IgD-negative memory B cell (primary cell): ENCODE data around the gene ATIC. TPM values are rescaled to one million over a fixed set of nuclear protein-coding genes. Genes with fewer than 3 reads are reported as not detected.
"Not testable (repeated sequence)": the region's sequence is repeated elsewhere in the genome, so short reads cannot be mapped to it uniquely, and the experiment has no call there.

Experiments
- H3K27ac Mint-ChIP-seq, 3 donors: one replicate each; pipeline ENCODE4 v1.8.0; 2020 to 2022; ENCODE audit warnings: mild to moderate bottlenecking in 3 of 3, mixed read lengths in 3 of 3, moderate library complexity in 1 of 3
- H3K27me3 Mint-ChIP-seq: one replicate; pipeline ENCODE4 v1.8.0; 2021; ENCODE audit warnings: mixed read lengths
- H3K36me3 Mint-ChIP-seq: one replicate; pipeline ENCODE4 v1.8.0; 2020; ENCODE audit warnings: mild to moderate bottlenecking, mixed read lengths
- H3K4me1 Mint-ChIP-seq, 3 donors: one replicate each; pipeline ENCODE4 v1.8.0; 2020 to 2022; ENCODE audit warnings: mixed read lengths in 3 of 3, mild to moderate bottlenecking in 1 of 3
- H3K4me3 Mint-ChIP-seq, 4 donors: one replicate each; pipeline ENCODE4 v1.8.0; 2020 to 2022; ENCODE audit warnings: mild to moderate bottlenecking in 4 of 4, mixed read lengths in 4 of 4, moderate library complexity in 3 of 4
- H3K9me3 Mint-ChIP-seq, 3 donors: one replicate each; pipeline ENCODE4 v1.8.0; 2020 to 2021; ENCODE audit warnings: mixed read lengths in 3 of 3, mild to moderate bottlenecking in 1 of 3
- polyA plus RNA-seq: library from polyadenylated mRNA; unstranded; fragments of 300-500 nt; fragmentation: Illumina TruSeq; gene quantifications from one replicate; pipeline ENCODE4 v1.2.3, GENCODE V29; 2021

ATIC gene
- polyA plus RNA-seq, 1 donor from 2014 or later = 137 TPM

DNA sequence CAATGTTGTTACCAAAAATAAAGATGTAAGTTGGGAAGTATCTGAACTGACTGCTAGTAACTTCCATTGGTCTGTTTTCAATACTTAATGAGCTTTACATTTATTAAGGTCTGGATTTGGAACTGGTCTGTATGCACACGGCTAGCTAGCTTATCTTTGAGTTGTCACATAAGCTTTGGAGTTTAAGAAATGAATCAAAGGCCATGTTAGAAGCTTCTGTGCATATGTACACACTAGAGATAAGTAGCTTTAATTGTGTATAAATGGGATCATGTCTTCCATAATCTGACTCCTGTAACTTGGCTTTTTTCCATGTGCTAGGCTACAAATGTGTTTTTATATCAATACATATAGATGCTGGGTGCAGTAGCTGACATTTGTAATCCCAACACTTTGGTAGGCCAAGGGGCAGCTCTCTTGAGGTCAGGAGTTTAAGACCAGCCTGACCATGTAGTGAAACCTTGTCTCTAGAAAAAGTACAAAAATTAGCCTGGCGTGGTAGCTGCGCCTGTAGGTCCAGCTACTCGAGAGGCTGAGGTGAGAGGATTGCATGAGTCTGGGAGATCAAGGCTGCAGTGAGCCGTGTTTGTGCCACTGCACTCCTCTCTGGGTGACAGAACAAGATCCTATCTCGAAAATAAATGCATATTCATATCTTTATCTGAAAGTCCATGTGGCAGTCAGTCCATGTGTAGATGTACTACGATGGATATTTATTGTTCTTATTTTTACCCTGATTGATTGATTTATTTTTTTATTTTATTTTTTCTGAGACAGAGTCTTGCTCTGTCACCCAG, 27.2 kb downstream of the ATIC start:
- no peaks in the 10 kb centered on the region for H3K9me3 Mint-ChIP-seq
- peaks cover 6% of the 10 kb centered on the region for H3K36me3 Mint-ChIP-seq
- H3K4me3 Mint-ChIP-seq = no peak overlapping the region
- no peaks in the 10 kb centered on the region for H3K27me3 Mint-ChIP-seq
- H3K4me1 Mint-ChIP-seq = no peaks in the 10 kb centered on the region
- peak overlapping the region in 1 of 3 donors; percentile 39 for H3K27ac Mint-ChIP-seq

GRCh38 chr2:215347878-215348277, 36.0 kb downstream of the ATIC start:
- peaks cover 17% of the 10 kb centered on the region for H3K36me3 Mint-ChIP-seq
- H3K27ac Mint-ChIP-seq = no peak overlapping the region
- no peak overlapping the region for H3K4me3 Mint-ChIP-seq
- no peaks in the 10 kb centered on the region for H3K27me3 Mint-ChIP-seq
- H3K4me1 Mint-ChIP-seq = peaks cover 0 to 2% (median 0%) of the 10 kb centered on the region in 3 donors
- H3K9me3 Mint-ChIP-seq = no peaks in the 10 kb centered on the region

DNA sequence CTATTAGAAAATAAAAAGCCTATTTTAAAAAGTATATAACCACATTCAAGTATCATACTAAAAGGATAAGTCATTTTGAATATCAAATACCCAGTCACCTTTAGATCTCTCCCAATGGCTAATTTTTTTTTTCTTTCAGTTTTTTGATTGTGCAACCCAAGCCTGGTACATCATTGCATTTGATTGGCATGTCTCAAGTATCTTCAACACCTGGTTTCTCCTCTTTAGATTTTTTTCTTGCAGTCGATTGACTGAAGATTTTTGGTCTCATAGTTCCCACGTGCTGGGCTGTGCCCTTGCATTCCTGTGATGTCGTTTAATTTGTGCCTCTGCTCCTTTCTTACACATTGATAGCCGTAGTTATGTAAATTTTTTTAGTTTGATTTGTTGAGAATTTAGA, 40.7 kb downstream of the ATIC start:
- H3K27ac Mint-ChIP-seq = no peak overlapping the region
- H3K4me3 Mint-ChIP-seq = no peak overlapping the region
- peaks cover 20% of the 10 kb centered on the region for H3K36me3 Mint-ChIP-seq
- no peaks in the 10 kb centered on the region for H3K27me3 Mint-ChIP-seq
- no peaks in the 10 kb centered on the region for H3K9me3 Mint-ChIP-seq
- H3K4me1 Mint-ChIP-seq = peaks cover 0 to 2% (median 0%) of the 10 kb centered on the region in 3 donors

DNA sequence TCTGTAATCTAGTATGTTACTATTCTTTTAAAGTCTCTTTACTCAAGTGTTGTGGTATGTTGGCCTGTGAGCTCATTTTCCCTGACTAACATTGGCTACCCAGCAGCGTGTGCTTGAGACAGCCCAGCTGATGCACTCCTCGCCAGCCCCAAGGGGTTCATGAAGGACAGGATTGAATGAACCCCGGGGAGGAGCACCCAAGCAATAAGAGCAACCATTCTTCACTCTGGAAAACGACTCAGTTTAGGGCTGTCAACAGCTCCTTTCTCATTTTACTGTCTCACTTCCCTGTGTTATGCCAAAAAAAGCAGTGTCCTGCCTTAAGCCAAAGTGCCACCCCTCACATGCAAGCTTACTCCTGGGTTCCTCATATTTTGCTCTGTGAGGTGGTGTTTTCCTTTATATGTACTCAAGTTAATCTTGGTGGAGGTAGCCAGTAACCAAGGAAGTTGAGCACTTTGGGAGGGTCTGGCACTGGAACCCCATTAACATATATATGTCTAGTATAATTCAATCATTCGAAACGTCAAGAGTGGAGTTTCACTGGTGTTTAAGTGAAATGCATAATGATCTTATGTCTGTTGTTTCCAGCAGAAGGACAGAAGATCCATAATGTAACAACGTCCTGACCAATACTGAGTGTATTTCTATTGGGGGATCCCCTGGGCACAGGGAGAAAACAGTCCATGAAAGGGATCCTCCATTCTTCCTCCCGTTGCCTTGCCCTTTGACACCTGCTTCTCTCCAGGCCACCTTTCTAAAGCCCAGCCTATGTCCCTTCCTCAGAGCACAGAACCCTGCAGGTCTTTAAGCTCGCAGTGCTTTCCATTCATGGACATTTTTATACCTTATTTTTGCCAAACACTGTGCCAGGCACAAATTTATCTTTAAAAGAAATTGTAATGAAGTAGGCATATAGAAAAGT, 43.2 kb downstream of the ATIC start:
- H3K4me3 Mint-ChIP-seq = no peak overlapping the region
- no peaks in the 10 kb centered on the region for H3K9me3 Mint-ChIP-seq
- peaks cover 0 to 2% (median 0%) of the 10 kb centered on the region in 3 donors for H3K4me1 Mint-ChIP-seq
- peaks cover 14% of the 10 kb centered on the region for H3K36me3 Mint-ChIP-seq
- no peaks in the 10 kb centered on the region for H3K27me3 Mint-ChIP-seq
- H3K27ac Mint-ChIP-seq = no peak overlapping the region

GRCh38 chr2:215355801-215356200, 43.9 kb downstream of the ATIC start:
- Mint-ChIP-seq H3K36me3 (peaks cover 14% of the 10 kb centered on the region), H3K4me3 (no peak overlapping the region)

DNA sequence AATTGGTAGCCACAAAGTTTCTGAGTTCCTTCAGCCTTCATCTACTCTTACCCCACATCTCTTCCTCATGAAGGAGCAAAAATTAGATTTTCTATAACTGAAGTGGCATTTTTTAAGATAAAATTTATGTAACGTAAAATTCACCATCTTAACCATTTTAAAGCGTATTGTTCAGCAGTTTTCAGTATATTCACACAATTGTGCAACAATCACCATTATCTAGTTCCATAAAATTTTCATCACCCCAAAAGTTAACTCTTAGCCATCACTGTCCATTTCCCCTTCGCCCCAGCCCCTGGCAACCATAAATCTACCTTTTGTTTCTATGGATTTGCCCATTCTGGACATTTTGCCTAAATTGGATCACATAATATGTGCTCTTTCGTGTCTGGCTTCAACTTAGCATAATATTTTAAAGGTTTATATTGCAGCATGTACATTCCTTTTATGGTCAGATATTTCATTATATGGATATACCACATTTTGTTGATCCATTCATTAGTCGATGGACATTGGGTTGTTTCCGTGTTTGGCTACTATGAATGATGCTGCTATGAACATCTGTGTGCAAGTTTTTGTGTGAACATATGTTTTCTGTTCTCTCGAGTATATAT, 44.6 kb downstream of the ATIC start:
- no peak overlapping the region for H3K4me3 Mint-ChIP-seq
- H3K27ac Mint-ChIP-seq = no peak overlapping the region
- peaks cover 14% of the 10 kb centered on the region for H3K36me3 Mint-ChIP-seq
- no peaks in the 10 kb centered on the region for H3K9me3 Mint-ChIP-seq
- H3K4me1 Mint-ChIP-seq = peaks cover 0 to 2% (median 0%) of the 10 kb centered on the region in 3 donors
- no peaks in the 10 kb centered on the region for H3K27me3 Mint-ChIP-seq

More at GRCh38 chr2:215355801-215356200, 43.9 kb downstream of the ATIC start:
- Mint-ChIP-seq H3K4me1 (peaks cover 0 to 2% (median 0%) of the 10 kb centered on the region in 3 donors), H3K27ac (no peak overlapping the region), H3K27me3 (no peaks in the 10 kb centered on the region), H3K9me3 (no peaks in the 10 kb centered on the region)

DNA sequence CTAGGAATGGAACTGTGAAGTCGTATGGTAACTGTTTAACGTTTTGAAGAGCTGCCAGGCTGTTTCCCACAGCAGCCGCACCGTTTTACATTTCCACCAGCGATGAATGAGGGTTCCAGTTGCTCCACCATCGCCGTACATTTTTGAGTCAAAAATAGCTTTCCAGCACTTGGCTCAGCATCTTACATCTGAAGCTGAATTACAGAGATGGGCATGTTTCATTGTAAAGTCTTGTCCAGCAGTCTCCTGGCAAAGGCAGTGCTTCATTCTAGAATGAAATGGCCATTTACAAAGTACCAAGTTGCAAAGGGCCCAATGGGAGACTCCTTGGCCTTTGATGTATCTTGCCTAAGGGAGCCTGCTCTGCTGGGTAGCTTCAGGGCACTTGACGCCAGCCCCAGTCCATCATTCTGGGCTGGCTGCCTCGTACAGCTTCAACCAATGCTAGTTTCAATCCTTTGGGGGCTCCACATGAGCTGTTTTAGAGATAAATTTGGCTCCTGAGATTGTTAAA, 45.1 kb downstream of the ATIC start:
- H3K27me3 Mint-ChIP-seq = no peaks in the 10 kb centered on the region
- H3K36me3 Mint-ChIP-seq = peaks cover 12% of the 10 kb centered on the region
- no peak overlapping the region for H3K4me3 Mint-ChIP-seq
- H3K9me3 Mint-ChIP-seq = no peaks in the 10 kb centered on the region
- H3K4me1 Mint-ChIP-seq = peaks cover 0 to 2% (median 0%) of the 10 kb centered on the region in 3 donors
- no peak overlapping the region for H3K27ac Mint-ChIP-seq

- Mint-ChIP-seq H3K4me3 (no peak overlapping the region), H3K9me3 (no peaks in the 10 kb centered on the region), H3K27ac (no peak overlapping the region), H3K27me3 (no peaks in the 10 kb centered on the region), H3K36me3 (peaks cover 12% of the 10 kb centered on the region), H3K4me1 (peaks cover 0 to 2% (median 0%) of the 10 kb centered on the region in 3 donors)
Measured at GRCh38 chr2:215357660-215358059, 45.8 kb downstream of the ATIC start.

DNA sequence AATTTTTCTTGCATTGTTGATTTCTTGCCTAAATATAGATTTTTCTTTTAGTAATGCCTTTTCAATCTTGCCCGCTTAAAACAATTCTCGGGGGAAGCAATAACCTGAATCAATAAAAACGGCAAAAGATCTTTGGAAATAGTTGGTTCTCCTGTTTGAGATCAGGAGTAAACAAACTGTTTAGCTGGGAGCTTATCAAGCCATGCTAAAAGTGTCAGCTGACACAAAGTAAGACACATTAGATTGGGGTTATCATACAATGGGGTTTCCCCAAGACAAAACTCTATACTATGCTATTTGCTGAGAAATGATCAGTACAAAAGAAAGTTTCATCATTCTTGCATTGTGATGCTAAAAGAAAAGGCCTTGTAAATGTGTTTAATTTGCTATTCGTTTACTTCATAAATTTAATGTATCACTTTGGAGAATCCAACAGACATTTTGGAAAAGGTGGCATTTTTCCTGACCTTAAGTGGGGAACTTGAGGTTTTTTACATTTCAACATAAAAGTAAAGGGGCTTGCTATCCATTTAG, 46.5 kb downstream of the ATIC start:
- H3K4me3 Mint-ChIP-seq = no peak overlapping the region
- H3K9me3 Mint-ChIP-seq = no peaks in the 10 kb centered on the region
- no peaks in the 10 kb centered on the region for H3K4me1 Mint-ChIP-seq
- H3K36me3 Mint-ChIP-seq = peaks cover 13% of the 10 kb centered on the region
- H3K27ac Mint-ChIP-seq = no peak overlapping the region
- no peaks in the 10 kb centered on the region for H3K27me3 Mint-ChIP-seq

- no peaks in the 10 kb centered on the region for H3K9me3 Mint-ChIP-seq
- peaks cover 13% of the 10 kb centered on the region for H3K36me3 Mint-ChIP-seq
- no peak overlapping the region for H3K27ac Mint-ChIP-seq
- H3K27me3 Mint-ChIP-seq = no peaks in the 10 kb centered on the region
- no peak overlapping the region for H3K4me3 Mint-ChIP-seq
- no peaks in the 10 kb centered on the region for H3K4me1 Mint-ChIP-seq
Measured at GRCh38 chr2:215358891-215359575, 47.2 kb downstream of the ATIC start.

DNA sequence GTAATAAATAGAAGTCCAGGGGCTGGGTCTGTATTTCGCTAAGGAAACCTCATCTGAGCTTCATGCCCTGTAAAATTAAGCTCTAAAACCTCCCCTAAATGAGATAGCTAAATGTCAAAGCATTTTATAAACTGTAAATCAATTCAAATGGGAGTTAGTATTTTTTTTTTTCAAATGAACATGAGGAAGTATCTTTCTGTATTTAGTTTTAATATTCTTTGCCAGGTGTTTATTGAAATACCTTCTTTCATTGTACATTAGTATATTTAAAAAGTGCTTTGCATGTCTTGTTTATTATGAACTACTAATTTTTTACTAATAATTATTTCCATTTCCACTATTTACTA, 47.7 kb downstream of the ATIC start:
- Mint-ChIP-seq H3K27me3 (no peaks in the 10 kb centered on the region), H3K36me3 (peaks cover 13% of the 10 kb centered on the region), H3K4me1 (no peaks in the 10 kb centered on the region), H3K27ac (no peak overlapping the region), H3K4me3 (no peak overlapping the region), H3K9me3 (no peaks in the 10 kb centered on the region)

GRCh38 chr2:215360059-215360458, 48.2 kb downstream of the ATIC start:
- H3K27ac Mint-ChIP-seq, H3K4me1 Mint-ChIP-seq, H3K27me3 Mint-ChIP-seq, H3K9me3 Mint-ChIP-seq, H3K4me3 Mint-ChIP-seq: not testable (repeated sequence)
- H3K36me3 Mint-ChIP-seq = peaks cover 11% of the 10 kb centered on the region

DNA sequence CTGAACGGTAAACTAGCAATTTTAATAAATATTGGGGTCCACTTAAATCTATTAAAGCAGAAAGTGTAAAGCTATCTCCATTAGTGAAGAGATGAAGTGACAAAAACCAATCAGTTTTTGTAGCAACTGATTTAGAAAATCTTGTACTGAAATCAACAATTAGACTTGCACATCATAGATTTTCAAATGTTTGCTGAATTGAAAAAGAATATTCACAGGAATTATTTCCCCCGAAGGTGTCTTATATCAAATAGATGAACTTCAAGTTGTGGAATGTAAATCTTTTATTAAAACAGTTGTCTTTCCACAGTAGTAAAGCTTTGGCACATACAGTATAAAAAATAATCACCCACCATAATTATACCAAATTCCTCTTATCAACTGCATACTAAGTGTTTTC, 48.7 kb downstream of the ATIC start:
- no peaks in the 10 kb centered on the region for H3K9me3 Mint-ChIP-seq
- no peaks in the 10 kb centered on the region for H3K4me1 Mint-ChIP-seq
- H3K27ac Mint-ChIP-seq = no peak overlapping the region
- no peaks in the 10 kb centered on the region for H3K27me3 Mint-ChIP-seq
- H3K36me3 Mint-ChIP-seq = peaks cover 6% of the 10 kb centered on the region
- H3K4me3 Mint-ChIP-seq = no peak overlapping the region

GRCh38 chr2:215361211-215361875, 49.5 kb downstream of the ATIC start:
- no peak overlapping the region for H3K27ac Mint-ChIP-seq

More at GRCh38 chr2:215361211-215361875, 49.5 kb downstream of the ATIC start:
- Mint-ChIP-seq H3K36me3 (peaks cover 4% of the 10 kb centered on the region), H3K27me3 (no peaks in the 10 kb centered on the region), H3K9me3 (no peaks in the 10 kb centered on the region), H3K4me1 (no peaks in the 10 kb centered on the region), H3K4me3 (no peak overlapping the region)
